Tibial nerve (tissue), 3 donors: Measurements from ENCODE around the gene PICK1.

ENCODE experiments used
- CTCF ChIP-seq, 5 experiments: fragments of 200-600 bp in 3 of 5; fragments of 450-650 bp in 2 of 5; sonication (generic) in 3 of 5; IDR thresholded peaks; one replicate each; pipeline ENCODE4 v1.5.1; 2016 to 2019; ENCODE audit warnings: antibody characterized with exemption in 5 of 5, mild to moderate bottlenecking in 3 of 5, moderate library complexity in 2 of 5
- POLR2A ChIP-seq, 2 donors: fragments of 450-650 bp; IDR thresholded peaks; one replicate each; pipeline ENCODE4 v1.6.1; 2017; ENCODE audit warnings: antibody characterized with exemption in 2 of 2, mild to moderate bottlenecking in 2 of 2, moderate library complexity in 2 of 2

GRCh38 chr22:38034278-38034882 lies 22.8 kb upstream of the PICK1 start:
- TF ChIP-seq CTCF (IDR thresholded peaks at IDR 0.05) (peak in 1 of 5 experiments; percentile 5), POLR2A (IDR thresholded peaks at IDR 0.05) (peak; percentile 14 to 24)
